Endometrium (tissue), 2 donors: ENCODE measurements around the gene RDH13.
"Not testable (repeated sequence)": the region's sequence is repeated elsewhere in the genome, so short reads cannot be mapped to it uniquely, and the experiment has no call there.

ENCODE experiments used
- FAIRE-seq: peaks from 2 replicates; lab custom pipeline; 2012; peaks lifted over from hg19 to GRCh38; lab: Jason Lieb, UNC
- donor health status: control.
- donor health status: control.

The RDH13 gene

DNA sequence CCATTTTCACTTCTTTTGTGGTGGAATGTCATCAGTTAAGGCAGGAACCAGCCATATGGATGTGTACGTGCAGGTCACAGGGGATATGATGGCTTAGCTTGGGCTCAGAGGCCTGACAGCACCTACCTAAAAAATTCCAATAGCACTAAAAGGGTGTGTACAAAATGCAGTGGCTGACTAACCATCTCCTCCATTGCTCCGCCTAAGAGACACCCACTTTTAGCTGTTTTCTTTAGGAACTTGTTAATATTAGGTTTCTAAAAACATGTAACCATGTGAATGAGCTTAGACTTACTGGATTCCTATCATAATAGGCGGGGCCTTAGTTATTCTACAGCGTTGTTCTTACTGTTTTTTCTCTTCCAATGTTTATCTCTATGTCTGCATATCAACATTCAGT is 50.6 kb downstream of the RDH13 start:
- FAIRE-seq = no peak

DNA sequence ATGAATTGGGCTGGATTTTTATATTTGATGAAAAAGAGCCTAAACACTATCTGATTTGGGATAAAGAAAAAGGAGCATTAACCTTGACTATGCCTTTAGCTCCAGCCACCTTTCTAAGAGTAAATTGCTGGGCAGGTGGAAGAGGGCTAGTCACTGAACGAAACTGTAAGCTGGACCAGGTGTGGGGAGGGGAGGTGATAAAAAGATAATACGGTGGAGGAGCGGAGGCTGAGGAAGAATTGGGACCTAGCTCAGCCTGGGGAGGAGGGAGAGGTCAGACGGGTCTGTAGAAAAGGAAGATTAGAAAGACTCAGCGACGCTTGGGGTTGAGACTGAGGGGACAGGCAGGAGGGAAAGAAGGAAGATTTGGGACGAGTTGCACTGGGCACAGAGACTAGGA is 52.4 kb downstream of the RDH13 start:
- FAIRE-seq = not testable (repeated sequence)

DNA sequence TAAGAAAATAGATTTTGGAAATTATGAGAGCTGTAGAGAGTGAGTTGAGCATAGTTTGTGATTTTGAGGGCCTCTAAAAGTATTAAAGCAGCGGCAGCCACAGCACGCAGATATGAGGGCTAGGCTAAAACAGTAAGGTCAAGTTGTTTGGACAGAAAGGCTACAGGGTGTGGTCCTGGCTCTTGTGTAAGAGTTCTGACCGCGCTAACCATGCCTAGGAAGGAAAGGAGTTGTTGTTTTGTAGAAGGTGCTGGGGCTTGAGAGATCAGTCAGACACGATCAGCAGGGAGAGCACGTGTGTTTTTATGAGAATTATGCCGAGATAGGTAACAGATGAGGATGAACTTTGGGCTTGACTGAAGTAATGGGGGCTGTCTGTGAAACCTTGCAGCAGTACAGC is 54.2 kb downstream of the RDH13 start:
- not testable (repeated sequence) for FAIRE-seq

DNA sequence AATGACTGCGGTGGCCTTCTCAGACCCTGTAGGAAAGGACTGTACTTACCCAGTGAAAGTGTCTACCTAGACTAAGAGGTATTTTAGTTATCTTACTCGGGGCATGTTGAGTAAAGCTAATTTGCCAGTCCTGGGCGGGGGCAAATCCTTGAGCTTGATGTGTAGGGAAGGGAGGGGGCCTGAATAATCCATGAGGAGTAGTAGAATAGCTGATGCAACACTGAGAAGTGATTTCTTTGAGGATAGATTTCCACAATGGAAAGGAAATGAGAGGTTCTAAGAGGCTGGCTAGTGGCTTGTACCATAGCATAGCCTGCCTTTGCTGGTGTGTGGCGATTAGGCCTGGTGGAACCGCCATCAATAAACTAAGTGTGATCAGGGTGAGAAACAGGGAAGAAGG is 54.8 kb downstream of the RDH13 start:
- FAIRE-seq = not testable (repeated sequence)

DNA sequence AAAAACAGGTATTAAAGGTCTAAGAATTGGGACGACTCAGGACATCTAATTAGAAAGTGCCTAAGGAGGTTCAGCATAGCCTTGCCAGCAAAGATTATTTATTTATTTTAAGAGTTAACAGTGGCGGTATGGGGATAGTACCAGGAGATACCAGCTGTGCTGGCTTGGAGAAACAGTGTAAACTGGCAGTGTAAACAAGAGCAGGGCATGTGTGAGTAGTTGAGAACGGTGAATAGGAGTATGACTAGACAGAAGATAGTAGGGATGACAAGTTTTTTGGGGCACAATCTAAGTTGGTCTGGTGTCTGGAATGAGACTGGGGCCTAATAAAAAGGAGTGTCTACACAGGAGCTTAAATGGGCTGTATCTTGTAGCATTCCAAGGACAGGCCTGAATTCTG is 55.4 kb downstream of the RDH13 start:
- FAIRE-seq = not testable (repeated sequence)

DNA sequence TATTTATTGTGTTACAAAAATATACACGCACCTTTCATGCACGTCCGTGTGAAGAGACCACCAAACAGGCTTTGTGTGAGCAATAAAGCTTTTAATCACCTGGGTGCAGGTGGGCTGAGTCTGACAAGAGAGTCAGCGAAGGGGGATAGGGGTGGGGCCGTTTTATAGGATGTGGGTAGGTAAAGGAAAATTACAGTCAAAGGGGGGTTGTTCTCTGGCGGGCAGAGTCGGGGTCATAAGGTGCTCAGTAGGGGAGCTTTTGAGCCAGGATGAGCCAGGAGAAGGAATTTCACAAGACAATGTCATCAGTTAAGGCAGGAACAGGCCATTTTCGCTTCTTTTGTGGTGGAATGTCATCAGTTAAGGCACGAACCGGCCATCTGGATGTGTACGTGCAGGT is 56.2 kb downstream of the RDH13 start:
- FAIRE-seq = not testable (repeated sequence)

DNA sequence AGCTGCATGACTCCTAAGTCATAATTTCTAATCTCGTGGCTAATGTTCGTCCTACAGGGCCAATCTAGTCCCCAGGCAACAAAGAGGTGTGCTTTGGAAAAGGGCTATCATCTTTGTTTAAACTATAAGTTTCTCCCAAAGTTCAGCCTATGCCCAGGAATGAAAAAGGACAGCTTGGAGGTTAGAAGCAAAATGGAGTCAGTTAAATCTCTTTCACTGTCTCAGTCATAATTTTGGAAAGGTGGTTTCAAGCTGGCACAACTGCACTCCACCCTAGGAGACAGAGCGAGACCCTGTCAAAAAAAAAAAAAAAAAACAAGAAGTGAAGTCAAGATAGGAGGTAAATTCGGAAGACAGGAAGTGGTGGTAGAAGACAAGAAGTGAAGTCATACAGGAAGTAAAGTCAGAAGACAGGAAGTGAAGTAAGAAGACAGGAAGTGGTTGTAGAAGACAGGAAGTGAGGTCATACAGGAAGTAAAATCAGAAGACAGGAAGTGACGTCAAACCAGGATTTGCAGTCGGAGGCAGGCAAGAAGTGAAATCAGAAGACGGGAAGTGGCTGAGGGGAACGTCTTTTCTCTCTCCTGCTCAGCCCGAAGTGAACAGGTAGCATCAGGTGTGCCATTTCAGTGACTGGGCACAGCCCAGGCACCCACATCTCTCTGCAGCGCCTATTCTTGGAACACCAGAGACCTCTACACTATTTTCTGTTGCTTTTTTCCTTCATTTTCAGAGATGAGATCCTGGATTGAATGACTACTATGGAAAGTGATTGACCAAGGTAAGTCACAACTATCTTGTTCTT is 57.1 kb downstream of the RDH13 start:
- FAIRE-seq = no peak

DNA sequence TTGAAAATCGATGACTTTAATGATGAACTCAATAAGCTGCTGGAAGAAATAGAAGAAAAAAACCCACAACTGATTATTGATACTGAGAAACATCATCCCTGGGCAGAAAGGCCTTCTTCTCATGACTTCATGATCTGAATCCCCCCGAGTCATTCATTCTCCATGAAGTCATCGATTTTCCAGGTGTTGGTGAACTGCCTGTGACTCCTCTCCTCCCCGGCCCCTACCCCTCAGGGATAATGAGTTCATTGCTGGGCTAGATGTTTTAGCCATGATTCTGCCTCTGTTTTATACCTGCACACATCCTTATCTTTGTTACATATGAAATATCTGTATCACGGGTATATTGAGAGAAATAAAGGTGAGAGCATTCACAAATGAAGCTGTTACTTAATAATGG is 62.2 kb downstream of the RDH13 start:
- FAIRE-seq = no peak

DNA sequence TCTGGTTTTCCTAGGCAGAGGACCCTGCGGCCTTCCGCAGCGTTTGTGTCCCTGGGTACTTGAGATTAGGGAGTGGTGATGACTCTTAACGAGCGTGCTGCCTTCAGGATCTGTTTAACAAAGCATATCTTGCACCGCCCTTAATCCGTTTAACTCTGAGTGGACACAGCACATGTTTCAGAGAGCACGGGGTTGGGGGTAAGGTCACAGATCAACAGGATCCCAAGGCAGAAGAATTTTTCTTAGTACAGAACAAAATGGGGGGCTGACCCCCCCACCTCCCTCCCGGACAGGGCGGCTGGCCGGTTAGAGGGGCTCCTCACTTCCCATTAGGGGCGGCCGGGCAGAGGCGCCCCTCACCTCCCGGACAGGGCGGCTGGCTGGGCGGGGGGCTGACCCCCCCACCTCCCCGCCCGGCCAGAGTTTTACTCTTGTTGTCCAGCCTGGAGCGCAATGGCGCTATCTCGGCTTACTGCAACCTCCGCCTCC is 64.2 kb downstream of the RDH13 start:
- FAIRE-seq = not testable (repeated sequence)

DNA sequence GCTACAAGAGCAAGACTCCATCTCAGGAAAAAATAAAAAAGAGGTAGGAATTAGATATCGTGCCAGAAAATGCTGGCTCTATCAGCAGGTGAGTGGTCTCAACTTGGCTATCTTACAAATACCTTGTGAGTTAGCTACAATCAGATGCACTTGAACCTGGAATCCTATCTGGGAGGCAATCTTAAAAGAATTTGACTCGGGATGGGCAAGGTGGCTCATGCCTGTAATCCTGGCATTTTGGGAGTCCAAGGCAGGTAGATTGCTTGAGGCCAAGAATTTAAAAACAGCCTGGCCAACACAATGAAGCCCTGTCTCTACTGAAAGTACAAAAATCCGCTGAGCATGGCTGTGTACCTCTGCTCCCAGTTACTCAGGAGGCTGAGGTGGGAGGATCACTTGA is 67.4 kb downstream of the RDH13 start:
- FAIRE-seq = no peak
